Panc1 (cell line): ENCODE measurements around the gene ISG15. TPM values are rescaled to one million over a fixed set of nuclear protein-coding genes. Genes with fewer than 3 reads are reported as not detected.
"Not testable (repeated sequence)": the region's sequence is repeated elsewhere in the genome, so short reads cannot be mapped to it uniquely, and the experiment has no call there.

Experiments used
- ATAC-seq: fragments of 200-7000 bp; cut with Tn5 transposase; 2 replicates; pipeline ENCODE4 v1.9.1; 2020; ENCODE audit warnings: mild to moderate bottlenecking, moderate library complexity
- BruUV-seq: library from RNA; stranded (reverse); fragments of 400-500 nt; replicated peaks from 2 replicates; lab custom pipeline; 2021; lab: Mats Ljungman, UMichigan
- CTCF ChIA-PET: fragments of 300-600 bp; sonication (Branson Sonifier 250); formaldehyde crosslinking; loops from one replicate; lab custom pipeline; 2022; ENCODE audit warnings: antibody characterized with exemption; lab: Charles Lee
- POLR2A ChIA-PET: fragments of 300-600 bp; sonication (Branson Sonifier 250); formaldehyde crosslinking; loops from one replicate; lab custom pipeline; 2022; ENCODE audit warnings: antibody characterized with exemption; lab: Charles Lee
- DNase-seq: peaks from one replicate; pipeline ENCODE4 v3.0.0-alpha.2; 2010; ENCODE audit warnings: low read depth, low spot score
- H3K27ac ChIP-seq: 2 replicates; pipeline ENCODE4 v1.5.1; 2011; ENCODE audit warnings: mild to moderate bottlenecking, low read length, inconsistent platforms
- H3K27me3 ChIP-seq: fragments of 200-500 bp; sonication (Bioruptor generic); 2 replicates; pipeline ENCODE4 v1.6.0; 2014; ENCODE audit warnings: low read length, inconsistent platforms; ENCODE audit not compliant: control insufficient read depth, insufficient read depth
- H3K36me3 ChIP-seq: fragments of 200-500 bp; sonication (Bioruptor generic); 2 replicates; pipeline ENCODE4 v1.5.1; 2014; ENCODE audit warnings: inconsistent platforms, mild to moderate bottlenecking, low read length, moderate library complexity; ENCODE audit not compliant: control insufficient read depth, insufficient read depth
- H3K4me1 ChIP-seq: 2 replicates; pipeline ENCODE4 v1.5.1; 2011; ENCODE audit warnings: inconsistent platforms, mild to moderate bottlenecking, low read length, moderate library complexity; ENCODE audit not compliant: control insufficient read depth, insufficient read depth
- H3K4me3 ChIP-seq, 2 experiments: 2 replicates each; pipeline ENCODE4 v1.5.1; 2011 to 2012; ENCODE audit warnings: low read depth in 2 of 2, low read length in 2 of 2, mild to moderate bottlenecking in 2 of 2, inconsistent platforms in 1 of 2, moderate library complexity in 1 of 2
- H3K9me3 ChIP-seq: fragments of 200-500 bp; sonication (Bioruptor generic); 2 replicates; pipeline ENCODE4 v1.5.1; 2014; ENCODE audit warnings: low read depth, mild to moderate bottlenecking, inconsistent platforms, low read length, moderate library complexity; ENCODE audit not compliant: control insufficient read depth, insufficient read depth
- CTCF ChIP-seq: fragments of 450-650 bp; IDR thresholded peaks from 2 replicates; pipeline ENCODE4 v1.5.1; 2017; ENCODE audit warnings: mild to moderate bottlenecking
- POLR2AphosphoS5 ChIP-seq: IDR thresholded peaks from 2 replicates; pipeline ENCODE4 v1.6.1; 2012; ENCODE audit warnings: mild to moderate bottlenecking, low read depth, low read length, moderate library complexity
- SIN3A ChIP-seq: IDR thresholded peaks from 2 replicates; pipeline ENCODE4 v1.6.1; 2012; ENCODE audit warnings: low read depth, mild to moderate bottlenecking, low read length, moderate library complexity, borderline replicate concordance; ENCODE audit not compliant: insufficient read depth
- TCF7L2 ChIP-seq: IDR thresholded peaks from 2 replicates; pipeline ENCODE4 v1.6.1; 2011; ENCODE audit warnings: mild to moderate bottlenecking, low read depth, low read length, inconsistent platforms
- in situ Hi-C: cut with HindIII; loops from 2 replicates; pipeline ENCODE4 v1.10.0; 2016; ENCODE audit warnings: low sequenced_read_pairs, low pct_unique_long_range_greater_than_20kb
- intact Hi-C: fragments of 100-400 bp; cut with micrococcal nuclease; formaldehyde crosslinking; loops from one replicate; pipeline ENCODE4 v1.10.0; 2022; ENCODE audit not compliant: unreplicated experiment
- total RNA-seq: library from RNA; stranded (reverse); gene quantifications from one replicate; pipeline ENCODE4 v1.2.1, GENCODE V29; 2021; ENCODE audit not compliant: unreplicated experiment
- TF ChIP-seq, protein P1 (sequence below), 2 experiments: IDR thresholded peaks; 2 replicates each; pipeline ENCODE4 v1.6.1; 2011 to 2012; ENCODE audit warnings: low read depth in 2 of 2, control low read depth in 1 of 2, low read length in 1 of 2, mild to moderate bottlenecking in 1 of 2, moderate library complexity in 1 of 2; ENCODE audit not compliant: insufficient read depth in 1 of 2

ISG15 gene
- total RNA-seq, 1 experiment from 2014 or later: 102 TPM

DNA sequence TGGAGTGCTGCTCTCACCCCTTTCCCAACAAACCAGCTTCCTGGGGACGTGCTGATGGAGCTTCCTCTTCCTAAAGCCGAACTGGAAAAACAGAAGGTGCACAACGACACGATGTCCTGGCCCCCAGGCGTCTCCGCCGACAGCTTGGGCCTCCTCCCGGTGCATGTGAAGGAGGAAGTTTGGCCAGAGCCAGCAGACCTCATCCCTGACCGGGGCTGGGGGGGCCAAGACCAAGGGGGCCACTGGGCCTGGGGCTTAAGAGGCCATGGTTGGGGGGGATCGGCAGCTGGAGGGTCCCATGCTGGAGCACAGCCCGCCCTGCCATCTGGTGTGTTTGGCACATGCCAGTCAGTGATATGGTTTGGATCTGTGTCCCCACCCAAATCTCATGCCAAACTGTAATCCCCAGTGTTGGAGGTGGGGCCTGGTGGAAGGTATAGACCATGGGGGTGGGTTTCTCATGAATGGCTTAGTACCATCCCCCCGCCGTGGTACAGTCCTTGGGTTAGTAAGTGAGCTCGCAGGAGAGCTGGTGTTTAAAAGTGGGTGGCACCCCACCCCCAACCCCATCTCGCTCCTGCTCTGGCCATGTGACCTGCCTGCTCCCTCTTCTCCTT is 19.8 kb upstream of the ISG15 start:
- no peaks in the 10 kb centered on the region for H3K27me3 ChIP-seq
- POLR2A ChIA-PET: interaction anchor here (0.6 to 0.8 kb wide), 2 partner anchors 13 to 65 kb away, joined by 3 to 10 read pairs; no protein-coding TSS in a partner anchor
- DNase-seq (no peak), ATAC-seq (no peak)
- TF ChIP-seq TCF7L2 (no peak), SIN3A (no peak), CTCF (no peak), POLR2AphosphoS5 (no peak)
- TF ChIP-seq, protein P1, sequence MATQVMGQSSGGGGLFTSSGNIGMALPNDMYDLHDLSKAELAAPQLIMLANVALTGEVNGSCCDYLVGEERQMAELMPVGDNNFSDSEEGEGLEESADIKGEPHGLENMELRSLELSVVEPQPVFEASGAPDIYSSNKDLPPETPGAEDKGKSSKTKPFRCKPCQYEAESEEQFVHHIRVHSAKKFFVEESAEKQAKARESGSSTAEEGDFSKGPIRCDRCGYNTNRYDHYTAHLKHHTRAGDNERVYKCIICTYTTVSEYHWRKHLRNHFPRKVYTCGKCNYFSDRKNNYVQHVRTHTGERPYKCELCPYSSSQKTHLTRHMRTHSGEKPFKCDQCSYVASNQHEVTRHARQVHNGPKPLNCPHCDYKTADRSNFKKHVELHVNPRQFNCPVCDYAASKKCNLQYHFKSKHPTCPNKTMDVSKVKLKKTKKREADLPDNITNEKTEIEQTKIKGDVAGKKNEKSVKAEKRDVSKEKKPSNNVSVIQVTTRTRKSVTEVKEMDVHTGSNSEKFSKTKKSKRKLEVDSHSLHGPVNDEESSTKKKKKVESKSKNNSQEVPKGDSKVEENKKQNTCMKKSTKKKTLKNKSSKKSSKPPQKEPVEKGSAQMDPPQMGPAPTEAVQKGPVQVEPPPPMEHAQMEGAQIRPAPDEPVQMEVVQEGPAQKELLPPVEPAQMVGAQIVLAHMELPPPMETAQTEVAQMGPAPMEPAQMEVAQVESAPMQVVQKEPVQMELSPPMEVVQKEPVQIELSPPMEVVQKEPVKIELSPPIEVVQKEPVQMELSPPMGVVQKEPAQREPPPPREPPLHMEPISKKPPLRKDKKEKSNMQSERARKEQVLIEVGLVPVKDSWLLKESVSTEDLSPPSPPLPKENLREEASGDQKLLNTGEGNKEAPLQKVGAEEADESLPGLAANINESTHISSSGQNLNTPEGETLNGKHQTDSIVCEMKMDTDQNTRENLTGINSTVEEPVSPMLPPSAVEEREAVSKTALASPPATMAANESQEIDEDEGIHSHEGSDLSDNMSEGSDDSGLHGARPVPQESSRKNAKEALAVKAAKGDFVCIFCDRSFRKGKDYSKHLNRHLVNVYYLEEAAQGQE (IDR thresholded peaks at IDR 0.05; ENCODE audit: insufficient read depth in 1 of 2, low read depth in 2 of 2, low read length in 1 of 2): no peak
- H3K27ac ChIP-seq: no peak overlapping the region
- CTCF ChIA-PET: no interaction called here
- intact Hi-C loops: no loop called here
- in situ Hi-C loops: no loop called here
- no peaks in the 10 kb centered on the region for H3K36me3 ChIP-seq
- H3K9me3 ChIP-seq: no peaks in the 10 kb centered on the region
- no peak overlapping the region for H3K4me3 ChIP-seq
- BruUV-seq: no TSS peak
- peaks cover 16% of the 10 kb centered on the region for H3K4me1 ChIP-seq

- CTCF ChIA-PET, H3K4me3 ChIP-seq, H3K27ac ChIP-seq, ATAC-seq, BruUV-seq, intact Hi-C loops, H3K9me3 ChIP-seq, in situ Hi-C loops, H3K27me3 ChIP-seq, H3K36me3 ChIP-seq, DNase-seq, POLR2A ChIA-PET: not testable (repeated sequence)
- H3K4me1 ChIP-seq: peaks cover 16% of the 10 kb centered on the region
Measured at GRCh38 chr1:994546-994945, 18.8 kb upstream of the ISG15 start.
